Hypothalamus (tissue), 51 donors: ENCODE results near the gene PNPLA7.

Source experiments
- DNase-seq, 51 donors: peaks; one replicate each; lab custom pipeline; 2025; lab: John Stamatoyannopoulos, UW

PNPLA7 gene

DNA sequence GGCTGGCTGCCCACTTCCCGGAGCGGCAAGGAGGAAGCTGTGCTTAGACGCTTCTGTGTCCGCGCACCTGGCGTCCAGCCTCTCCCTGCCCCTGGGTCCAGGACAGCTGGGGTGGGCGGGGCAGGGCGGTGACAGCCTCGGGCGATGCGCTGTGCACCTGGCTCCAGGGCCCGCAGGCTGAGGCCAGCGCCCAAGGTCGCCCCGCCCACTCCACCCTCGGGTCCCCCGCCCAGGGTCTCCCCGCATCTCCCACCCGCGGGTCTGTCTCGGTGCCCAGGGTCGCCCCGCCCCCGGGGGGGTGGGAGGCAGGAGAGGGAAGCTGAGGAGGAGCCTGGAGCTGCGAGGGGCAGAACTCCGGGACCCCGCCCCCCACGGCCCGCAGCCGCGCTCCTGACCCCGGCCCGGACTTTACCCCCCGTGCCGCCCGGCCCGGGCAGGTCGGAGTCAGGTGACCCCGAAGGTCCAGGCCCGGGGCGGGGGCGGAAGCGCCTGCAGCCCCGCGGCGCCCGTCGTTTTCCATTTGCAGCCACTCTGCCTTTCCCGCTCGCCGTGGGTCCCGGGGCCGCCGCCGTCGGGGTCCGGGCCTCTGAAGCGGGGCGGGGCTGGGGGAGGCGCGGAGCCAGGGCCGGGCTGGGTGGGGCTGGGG lies 108.8 kb downstream of the PNPLA7 start, which contains the start of gene ENTPD8:
Gene ENTPD8, minus strand, starts transcription at position 69 of the 646 bp plus-strand sequence. CDS start 3,072 bp downstream, outside the sequence.
- no peak for DNase-seq

DNA sequence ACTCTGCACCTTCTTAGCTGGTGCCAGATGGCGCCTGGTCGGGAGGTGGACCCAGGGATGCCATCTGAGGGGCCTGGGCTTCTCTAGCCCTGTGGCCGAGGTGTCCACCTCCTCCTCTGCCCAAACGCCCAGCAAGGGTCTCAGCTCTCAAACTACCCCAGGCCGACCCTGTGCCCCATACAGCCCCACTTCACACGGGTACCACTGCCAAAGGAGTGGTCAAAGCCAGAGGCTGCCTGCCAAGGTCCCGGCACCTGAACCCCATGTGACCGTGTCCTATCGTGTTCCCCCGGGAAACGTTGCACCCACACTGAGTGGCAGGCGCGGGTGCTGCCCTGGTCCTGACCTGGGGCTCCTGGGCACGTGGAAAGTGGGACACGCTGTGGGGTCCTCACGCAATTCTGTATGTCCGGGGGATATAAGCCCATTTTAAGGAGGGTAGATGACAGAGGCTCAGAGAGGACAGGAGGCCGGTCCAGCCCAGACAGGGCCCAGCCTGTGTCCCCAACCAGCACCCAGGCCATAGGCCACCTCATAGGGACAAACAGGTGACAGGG lies 111.0 kb downstream of the PNPLA7 start:
- DNase-seq: no peak

DNA sequence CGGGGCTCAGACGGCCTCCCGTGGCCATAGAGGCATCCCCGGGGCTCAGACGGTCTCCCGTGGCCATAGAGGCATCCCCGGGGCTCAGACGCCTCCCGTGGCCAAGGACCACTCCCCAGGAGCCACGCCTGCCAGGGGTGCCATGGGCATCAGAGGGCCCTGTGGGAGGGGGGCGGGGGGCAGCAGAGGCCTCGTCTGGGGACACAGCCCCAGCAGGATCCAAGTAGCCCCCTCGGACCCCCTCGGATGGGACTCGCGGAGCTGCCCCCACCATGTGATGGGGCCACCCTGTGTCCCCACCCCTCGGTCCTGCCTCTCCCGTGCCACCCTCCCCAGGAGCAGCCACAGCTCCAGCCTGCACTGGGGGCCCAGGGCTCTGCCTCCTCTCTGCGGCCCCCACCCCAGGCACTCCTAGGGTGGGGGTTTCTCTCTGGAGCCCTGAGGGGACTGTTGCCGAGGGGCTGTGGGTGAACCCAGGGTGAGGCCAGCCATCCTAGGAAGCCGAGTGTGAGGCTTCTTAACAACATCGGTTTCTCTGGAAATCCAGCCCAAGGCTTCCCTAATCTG lies 111.5 kb downstream of the PNPLA7 start:
- DNase-seq: no peak

DNA sequence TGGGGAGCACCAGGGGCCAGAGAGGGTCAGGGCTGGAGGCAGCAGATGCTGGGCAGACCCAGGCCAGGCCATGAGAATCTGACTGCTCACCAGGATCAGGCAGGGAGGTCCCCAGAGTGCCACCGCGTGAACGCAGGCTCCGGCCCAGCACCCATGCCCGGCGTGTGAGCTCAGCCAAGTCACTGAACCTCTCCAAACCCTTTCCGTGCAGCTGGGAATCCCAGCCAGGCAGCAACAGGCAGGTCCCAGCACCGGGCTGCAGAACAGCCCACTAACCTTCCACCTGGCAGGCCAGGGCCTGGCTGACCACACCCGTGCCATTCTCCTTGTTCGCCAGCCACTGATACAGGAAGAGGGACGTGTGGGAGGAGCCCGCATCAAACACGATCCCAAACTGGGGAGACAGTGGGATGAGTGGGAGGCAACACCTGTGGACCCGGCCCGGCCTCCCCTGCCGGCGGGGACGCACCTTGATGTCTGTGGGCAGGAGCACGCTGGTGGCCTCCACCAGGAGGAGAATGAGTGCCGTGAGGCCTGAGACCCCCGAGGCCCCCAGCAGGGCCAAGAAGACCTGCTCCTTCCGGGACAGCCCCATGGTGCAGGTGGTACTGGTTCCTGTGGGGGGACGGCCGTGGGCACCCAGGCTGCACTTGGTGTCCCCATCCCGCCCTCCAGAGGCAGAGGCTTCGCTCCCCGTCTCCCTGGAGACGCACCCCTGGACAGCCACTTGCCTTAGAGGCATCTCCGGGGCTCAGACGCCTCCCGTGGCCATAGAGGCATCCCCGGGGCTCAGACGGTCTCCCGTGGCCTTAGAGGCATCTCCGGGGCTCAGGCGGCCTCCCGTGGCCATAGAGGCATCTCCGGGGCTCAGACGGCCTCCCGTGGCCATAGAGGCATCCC lies 112.3 kb downstream of the PNPLA7 start:
- DNase-seq: no peak

DNA sequence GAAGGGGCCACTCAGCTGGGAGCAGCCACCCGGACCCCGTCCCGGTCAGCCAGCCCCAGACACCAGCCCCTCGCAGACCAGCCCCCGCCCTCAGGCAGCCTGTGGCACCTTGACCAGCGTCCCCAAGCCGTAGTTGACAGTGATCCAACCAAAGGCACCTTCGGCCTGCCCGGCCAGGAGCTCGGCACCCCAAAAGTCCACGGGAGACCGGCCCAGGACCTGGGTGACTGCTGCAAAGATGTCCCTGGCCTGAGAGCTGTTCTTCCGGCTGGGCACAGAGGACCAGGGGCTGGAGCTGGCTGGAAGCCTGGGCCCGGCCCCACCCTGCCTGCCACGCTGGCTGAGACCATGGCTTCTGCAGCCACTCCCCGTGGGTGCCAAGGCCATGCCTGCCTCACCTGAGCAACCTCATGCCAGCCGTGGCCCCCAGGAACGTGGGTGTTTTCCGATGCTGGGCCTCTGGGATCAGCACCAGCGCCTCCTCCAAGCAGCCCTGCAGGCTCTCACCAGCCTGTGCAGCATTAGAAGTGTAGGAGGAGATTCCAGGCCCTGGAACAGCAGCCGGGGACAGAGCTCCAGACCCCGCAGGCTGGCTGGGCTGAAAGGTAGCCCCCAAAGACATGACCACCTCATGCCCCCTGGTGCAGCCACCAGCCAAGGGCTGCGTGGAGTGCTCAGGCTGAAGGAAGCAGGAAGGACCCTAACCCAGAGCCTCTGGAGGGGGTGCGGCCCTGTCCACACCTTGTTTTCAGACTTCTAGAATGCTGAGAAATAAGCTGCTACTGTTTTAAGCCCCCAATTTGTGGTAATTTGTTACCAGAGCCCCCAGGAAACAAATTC lies 113.2 kb downstream of the PNPLA7 start:
- no peak for DNase-seq

DNA sequence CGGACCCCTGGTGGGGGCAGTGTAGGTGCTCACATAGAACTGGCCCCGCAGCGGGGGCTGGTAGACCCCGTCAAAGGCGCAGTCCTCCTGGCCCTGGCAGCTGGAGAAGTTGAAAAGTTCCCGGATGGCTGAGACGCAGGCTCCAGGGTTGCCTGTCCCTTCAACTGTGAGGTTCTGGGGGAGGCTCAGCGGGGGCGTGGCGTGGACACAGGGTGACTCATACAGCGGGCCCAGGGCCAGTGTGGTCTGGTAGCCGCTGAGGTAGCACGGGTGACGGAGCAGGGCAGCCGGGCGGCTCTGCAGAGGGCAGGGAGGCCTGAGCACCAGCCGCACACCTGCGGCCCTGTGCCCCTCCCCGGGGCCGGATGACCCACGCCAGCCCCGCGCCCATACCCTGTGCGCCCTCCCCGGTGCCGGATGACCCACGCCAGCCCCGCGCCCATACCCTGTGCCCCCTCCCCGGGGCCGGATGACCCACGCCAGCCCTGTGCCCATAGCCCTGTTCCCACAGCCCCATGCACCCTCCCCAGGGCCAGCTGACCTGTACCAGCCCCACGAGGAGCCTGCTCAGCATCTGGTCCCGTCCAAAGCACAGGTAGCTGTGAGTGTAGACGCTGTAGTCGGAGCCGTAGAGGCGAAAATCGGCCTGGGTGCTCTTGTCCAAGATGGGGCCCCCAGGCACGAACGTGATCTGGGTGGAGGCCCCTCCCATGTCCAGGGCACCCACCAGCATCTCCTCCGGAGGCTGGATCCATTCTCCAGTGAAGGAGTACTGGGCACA lies 114.0 kb downstream of the PNPLA7 start:
- no peak for DNase-seq

DNA sequence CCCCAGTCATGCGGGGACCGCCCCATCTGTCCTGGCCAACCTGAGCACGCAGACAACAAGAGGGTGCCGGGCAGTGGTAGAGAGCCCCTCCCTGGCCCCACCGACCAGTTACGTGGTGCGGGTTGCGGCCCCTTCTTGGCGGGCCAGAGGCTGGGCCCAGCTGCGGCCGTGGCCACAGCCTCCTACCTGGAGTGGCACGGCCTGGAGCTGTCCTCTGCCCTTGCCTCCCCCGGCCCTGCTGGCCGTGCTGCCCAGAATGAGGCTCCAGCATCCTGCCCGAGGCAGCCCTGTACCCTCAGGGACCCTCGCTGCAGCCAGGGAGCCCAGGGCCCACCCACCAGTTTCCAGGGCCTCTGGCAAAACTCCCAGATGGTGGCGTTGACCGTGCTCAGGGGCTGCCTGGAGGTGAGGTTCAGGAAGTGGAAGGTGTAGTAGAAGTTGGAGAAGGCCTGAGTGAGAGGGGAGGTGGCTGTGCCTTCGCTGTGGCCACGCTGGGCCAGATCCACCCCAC lies 114.8 kb downstream of the PNPLA7 start:
- DNase-seq: no peak

DNA sequence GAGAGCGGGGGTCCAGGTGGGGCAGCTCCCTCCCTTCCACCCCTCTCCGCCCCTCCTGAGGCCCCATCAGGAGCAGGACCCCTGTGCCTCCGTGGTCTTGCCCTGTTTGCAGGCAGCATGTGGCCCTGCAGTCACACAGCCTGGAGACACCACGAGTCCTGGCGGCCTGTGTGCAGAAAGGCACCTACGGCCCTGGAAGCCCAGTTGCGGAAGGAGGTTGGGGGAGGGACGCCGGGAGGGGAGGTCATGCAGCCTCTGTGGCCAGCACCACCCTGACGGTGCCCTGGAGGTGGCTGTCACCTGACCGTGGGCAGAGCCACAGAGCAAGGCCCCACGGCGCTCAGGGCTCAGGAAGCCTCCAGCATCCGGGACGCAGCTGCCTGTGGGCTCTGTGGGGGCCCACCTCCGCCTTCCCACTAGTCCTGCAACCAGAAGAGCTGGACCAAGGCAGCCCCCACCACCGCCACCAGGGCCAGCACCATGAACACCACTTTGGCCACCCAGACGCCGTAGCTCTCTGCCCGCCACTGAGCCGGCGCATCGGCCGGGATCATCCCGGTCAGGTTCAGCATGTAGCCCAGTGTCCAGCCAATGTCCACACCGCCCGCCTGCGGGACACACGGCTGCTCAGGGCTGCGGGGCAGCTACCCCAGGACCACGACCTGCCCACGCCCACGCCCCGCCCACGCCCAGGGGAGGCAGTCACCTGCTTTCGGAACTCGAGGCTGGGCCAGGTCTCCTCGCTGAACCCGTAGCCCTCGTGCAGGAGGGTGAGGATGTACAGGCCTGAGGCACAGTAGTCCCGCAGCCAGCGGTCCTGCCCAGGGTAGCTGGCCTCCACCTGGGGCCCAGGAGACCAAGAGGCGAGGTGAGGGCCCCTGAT lies 115.5 kb downstream of the PNPLA7 start:
- no peak for DNase-seq

DNA sequence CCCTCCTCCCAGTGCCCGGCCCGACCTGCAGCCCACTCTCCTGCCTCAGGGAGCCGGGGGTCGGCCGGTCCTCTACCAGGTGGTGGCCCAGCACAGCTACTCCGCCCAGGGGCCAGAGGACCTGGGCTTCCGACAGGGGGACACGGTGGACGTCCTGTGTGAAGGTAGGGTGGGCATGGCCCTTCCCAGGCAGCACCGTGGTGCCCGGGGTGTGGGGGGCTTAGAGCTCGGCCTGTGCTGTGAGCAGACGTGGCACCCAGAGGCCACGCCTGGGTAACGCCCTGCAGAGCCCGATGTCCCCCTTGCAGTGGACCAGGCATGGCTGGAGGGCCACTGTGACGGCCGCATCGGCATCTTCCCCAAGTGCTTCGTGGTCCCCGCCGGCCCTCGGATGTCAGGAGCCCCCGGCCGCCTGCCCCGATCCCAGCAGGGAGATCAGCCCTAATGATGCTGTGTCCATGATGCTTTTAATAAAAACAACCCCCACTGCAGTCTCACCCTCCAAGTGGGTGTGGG lies 116.2 kb downstream of the PNPLA7 start:
- no peak for DNase-seq

DNA sequence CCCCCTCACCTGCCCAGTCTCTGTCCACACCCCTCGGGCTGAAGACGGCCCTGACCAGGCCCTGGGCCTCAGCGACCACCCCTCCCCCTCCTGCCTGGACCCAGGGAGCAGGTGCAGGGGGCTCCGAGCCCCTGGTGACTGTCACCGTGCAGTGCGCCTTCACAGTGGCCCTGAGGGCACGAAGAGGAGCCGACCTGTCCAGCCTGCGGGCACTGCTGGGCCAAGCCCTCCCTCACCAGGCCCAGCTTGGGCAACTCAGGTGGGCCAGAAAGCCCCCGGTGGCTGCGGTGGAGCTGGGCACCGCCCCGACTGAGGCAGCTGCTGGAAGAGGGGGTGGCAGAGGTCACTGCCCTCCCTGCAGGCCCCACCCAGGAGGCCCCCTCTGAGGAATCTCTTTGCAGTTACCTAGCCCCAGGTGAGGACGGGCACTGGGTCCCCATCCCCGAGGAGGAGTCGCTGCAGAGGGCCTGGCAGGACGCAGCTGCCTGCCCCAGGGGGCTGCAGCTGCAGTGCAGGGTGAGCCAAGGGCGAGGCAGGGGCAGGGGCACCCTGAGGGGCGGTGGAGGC lies 116.8 kb downstream of the PNPLA7 start:
- no peak for DNase-seq

DNA sequence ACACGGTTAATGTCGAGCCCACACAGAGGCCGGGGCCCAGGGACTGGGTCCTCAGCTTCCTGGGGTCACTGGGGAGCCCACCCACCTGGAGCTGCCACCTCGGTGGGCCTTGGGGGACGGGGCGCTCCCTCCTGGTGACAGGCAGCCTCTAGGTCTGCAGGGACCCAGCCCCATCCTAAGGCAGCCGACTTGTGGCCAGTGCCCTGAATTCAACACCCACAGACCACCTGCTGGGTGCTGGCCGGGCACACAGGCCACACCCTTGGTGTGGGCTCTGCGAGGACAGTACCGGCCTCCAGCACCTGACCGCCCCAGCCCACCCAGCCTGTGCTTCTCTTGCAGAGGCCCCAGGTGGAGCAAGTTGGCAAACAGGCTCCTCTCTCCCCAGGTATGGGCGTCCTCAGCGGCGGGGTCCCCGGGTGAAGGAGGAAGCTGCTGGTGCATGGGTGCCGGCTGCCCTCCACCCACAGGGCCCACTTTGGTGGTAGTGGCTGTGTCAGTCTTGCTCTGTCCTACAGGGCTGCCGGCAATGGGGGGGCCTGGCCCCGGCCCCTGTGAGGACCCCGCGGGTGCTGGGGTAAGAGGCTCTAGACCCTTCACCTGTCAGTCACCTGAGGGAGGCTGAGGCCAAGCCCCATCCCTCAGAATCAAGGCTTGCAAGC lies 117.4 kb downstream of the PNPLA7 start:
- no peak for DNase-seq

DNA sequence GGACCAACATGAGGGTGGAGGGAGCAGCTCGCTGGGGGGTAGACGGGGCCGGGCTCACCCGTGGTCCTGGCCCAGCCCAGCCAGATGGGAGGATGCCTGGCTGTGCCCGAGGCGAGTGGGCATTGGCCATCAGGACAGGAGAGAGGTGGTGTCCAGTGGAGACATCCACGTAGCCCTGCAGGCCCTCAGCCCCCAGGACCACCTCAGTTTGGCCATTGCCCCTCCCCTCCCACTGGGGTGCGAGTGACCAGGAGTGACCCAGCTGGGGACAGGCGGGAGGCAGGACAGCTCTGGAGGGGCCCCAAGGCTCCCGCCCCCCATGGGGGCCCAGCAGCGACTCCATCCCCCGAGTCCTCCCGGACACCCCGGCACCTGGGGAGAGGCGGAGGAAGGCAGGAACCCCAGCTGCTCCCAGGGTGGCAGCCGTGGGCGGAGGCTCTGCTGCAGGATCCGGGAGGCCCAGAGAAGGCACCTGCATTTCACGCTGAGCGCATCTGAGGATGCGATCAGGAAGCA lies 118.7 kb downstream of the PNPLA7 start:
- DNase-seq: no peak

DNA sequence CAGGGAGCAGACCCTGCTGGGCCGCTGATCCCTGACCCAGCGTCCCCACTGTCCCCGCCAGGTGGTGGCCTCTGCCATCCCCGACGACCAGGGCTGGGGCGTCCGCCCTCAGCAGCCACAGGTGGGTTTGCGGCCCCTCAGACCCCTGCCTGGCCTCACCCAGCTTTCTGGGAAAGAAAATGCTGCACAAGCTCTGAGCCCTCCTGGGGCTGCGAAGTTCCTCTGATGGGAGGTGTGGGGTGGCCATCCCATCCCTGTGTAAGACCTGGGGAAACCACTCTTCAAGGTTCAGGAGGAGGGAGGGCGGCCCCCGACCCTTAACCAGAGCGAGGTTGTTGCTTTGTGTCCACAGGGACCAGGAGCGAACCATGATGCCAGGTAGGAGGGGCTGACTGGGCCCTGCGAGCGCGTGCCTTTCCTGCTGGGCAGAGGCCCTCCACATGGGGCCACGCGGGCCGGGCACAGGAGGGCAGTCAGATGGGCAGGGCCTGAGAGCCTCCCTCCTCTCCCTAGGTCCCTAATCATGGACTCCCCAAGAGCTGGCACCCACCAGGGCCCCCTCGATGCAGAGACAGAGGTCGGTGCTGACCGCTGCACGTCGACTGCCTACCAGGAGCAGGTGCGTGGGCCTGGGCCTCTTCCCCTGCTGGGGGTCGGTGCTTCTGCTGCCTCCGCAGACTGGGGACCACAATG lies 119.3 kb downstream of the PNPLA7 start:
- DNase-seq: no peak

DNA sequence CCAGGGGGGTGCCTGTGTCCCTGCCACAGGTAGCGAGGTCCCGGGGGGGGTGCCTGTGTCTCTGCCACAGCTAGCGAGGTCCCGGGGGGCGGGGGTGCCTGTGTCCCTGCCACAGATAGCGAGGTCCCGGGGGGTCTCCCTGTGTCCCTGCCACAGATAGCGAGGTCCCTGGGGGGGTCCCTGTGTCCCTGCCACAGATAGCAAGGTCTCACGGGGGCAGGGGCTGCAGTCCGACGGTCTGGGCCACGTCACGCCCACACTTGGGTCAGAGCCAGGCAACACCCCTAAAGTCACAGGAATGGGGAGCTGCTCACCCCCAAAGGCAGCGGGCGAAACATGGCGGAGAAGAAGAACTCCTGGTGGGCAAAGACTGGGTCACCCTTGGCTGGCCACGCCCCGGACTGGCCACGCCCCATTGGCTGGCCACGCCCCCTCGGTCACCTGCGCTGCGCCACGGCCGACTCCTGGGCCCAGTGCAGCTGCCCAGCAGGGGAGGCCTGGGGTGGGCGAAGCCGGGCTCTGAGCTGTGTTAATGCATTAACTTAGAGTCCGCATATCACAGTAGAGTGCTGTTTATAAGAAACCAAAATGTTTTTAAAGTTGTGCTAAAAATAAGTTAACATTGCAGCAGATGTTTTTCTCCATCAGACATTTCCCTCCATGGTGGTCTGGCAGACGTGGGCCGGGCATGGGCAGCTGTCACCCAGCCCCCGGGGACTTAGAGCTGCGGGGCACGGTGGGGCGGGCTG lies 120.1 kb downstream of the PNPLA7 start:
- no peak for DNase-seq

DNA sequence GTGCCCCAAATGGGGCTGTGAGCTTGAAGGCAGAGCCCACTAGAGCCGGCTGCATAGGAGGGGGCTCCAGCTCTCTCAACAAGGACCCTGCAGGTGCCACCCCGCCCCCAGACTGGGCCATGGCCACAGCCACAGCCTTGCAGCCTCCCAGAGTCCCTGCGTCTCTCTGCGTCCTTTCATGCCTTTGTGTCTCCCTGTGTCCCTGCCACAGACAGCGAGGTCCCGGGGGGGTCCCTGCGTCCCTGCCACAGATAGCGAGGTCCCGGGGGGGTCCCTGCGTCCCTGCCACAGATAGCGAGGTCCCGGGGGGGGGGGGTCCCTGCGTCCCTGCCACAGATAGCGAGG lies 120.7 kb downstream of the PNPLA7 start:
- no peak for DNase-seq
